Cerebellar cortex (tissue), 1 donor: ENCODE results near the gene LRRC38.
"Not testable (repeated sequence)": the region's sequence is repeated elsewhere in the genome, so short reads cannot be mapped to it uniquely, and the experiment has no call there.

ENCODE experiments used
- DNase-seq: peaks from one replicate; pipeline ENCODE4 v3.0.0-alpha.2; 2015; ENCODE audit warnings: low spot score

The LRRC38 gene

GRCh38 chr1:13461977-13462376, 51.8 kb downstream of the LRRC38 start:
- DNase-seq: no peak

DNA sequence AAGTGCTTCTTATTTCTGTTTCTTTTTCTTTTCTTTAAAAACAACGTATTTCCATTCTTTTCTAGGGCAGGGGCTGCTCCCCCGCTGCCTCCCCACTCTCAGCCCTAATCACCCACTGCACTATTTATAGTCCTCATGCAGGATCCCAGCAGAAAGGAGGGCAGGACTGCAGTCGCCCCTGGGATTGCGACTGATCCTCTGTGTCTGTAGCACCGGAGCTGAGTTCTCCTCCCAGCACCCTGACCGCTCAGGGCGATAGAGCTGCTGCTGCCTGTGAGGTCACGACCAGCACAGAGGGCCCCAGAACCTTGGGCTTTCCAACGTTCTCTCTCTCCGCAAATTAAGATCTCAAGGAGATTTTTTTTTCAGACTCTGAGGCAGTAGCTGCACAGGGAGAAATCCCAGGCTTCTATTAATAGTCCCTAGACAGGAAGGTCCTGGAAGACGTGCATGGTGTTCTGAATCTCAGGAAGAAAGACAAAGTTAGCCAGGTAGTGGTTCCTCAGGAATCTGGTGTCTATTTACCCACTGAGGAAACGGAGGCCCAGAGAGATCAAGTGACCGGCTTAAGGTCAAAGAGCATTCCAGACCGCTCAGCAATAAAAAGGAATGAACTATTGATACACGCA, 56.8 kb downstream of the LRRC38 start:
- no peak for DNase-seq

DNA sequence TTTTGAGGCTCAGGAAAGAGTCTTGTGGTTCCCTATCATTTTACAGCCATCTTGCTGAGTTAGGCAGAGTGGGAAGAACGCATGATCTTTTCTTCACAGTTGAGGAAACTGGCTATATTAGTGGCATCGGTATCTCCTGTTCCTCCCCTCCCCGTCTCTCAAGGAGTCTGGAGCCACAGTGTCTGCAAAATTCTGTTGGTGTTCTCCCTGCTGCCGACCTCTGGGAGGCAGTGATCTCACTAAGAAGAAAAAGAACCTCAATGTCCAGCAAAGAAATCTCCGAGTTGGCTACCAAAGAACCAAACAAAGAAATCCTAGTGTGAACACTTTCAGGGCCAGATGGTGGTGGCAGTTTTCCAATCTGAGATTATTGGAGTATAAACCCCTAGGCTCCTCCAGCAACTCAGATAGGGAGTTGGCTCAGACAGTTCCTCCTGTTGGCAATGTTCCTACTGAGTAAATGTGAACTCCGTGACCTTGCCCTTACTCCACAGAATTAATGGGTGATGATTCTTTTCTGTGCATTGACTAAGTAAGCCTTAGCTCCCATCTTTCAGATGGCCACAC, 62.3 kb downstream of the LRRC38 start:
- DNase-seq: no peak

DNA sequence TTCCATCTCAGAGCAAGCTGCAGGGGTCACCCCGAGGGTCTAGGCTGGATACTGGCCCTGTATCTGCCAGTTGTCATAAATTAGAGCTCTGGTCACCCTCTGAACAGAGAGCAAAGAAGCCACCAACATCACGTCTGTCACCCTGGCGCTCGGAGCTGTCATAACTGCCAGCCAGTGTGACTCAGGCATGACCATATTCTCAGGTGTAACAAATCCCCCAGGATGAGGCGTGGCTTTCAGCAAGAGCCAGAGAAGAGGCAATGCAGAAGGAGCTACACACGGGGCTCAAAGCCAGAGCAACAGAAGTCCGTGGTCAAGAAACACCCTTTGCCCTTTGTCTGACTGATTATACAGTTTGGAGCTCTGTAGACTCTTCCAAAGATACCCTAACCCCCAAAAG, 63.6 kb downstream of the LRRC38 start:
- no peak for DNase-seq

DNA sequence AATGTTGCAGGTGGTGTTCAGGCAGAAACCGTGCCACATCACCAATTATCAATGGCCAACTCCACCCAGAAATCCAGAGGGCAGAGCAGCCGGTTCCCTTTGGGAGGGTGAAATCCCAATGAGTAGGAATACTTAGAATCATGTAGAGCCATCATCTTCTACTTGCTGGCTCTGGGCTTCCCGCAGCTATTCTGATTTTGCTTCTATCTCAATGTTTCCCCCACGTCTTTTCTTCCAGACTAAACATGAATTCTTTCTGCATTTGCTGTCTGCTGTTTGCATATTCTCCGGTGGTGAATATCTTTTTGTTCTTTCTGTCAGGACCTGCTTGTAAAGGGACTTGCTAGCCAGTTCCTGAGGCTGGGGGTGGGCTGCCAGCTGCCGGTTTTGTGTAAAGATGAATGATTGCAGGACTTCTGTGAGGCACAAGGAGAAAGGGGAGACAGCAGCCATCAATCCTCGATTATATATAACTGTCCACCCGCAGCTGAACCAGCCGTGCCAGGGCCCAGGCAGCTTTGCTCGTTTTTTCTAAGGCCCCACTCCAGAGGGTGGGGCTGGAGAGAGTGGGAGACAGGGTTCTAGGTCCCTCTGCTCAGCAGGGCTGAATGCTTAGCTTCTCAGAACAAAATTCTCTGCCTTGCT, 70.3 kb downstream of the LRRC38 start:
- no peak for DNase-seq

DNA sequence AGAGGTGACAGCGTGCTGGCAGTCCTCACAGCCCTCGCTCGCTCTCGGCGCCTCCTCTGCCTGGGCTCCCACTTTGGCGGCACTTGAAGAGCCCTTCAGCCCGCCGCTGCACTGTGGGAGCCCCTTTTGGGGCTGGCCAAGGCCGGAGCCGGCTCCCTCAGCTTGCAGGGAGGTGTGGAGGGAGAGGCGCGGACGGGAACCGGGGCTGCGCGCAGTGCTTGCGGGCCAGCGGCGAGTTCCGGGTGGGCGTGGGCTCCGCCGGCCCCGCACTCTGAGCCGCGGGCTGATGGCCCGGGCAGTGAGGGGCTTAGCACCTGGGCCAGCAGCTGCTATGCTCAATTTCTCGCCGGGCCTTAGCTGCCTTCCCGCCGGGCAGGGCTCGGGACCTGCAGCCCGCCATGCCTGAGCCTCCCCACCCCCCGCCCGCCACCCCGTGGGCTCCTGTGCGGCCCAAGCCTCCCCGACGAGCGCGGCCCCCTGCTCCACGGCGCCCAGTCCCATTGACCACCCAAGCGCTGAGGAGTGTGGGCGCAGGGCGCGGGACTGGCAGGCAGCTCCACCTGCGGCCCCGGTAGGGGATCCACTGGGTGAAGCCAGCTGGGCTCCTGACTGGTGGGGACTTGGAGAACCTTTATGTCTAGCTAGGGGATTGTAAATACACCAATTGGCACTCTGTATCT, 74.6 kb downstream of the LRRC38 start:
- not testable (repeated sequence) for DNase-seq

DNA sequence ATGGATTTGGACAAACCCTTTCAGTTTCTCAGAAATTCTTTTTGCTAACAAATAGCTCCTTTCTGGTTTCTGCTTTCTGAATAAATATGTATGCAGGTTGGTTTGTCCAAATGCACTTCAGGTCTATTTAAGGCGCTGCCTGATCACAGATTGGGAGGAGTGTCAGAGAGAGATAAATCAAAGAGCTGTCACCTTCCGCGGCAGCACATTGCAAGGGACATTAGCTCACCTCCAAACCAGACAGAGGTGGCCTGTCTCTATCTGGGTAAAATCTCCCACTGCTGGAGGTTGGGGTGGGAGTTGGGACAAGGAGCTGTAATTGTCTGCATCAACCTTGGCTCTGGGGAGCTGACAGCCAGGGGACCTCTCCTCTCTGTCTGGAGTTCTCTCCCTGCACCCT, 78.3 kb downstream of the LRRC38 start:
- DNase-seq: no peak

DNA sequence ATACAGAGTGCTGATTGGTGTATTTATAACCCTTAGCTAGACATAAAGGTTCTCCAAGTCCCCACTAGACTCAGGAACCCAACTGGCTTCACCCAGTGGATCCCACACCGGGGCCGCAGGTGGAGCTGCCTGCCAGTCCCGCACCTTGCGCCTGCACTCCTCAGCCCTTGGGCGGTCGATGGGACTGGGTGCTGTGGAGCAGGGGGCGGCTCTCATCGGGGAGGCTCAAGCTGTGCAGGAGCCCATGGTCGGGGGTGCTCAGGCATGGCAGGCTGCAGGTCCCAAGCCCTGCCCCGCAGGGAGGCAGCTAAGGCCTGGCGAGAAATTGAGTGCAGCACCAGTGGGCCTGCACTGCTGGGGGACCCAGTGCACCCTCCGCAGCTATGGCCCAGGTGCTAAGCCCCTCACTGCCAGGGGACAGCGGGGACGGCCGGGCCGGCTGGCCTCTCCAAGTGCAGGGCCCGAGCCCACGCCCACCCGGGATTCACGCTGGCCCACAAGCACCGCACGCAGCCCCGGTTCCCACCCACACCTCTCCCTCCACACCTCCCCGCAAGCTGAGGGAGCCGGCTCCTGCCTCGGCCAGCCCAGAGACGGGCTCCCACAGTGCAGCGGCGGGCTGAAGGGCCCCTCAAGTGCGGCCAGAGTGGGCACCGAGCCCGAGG, 80.0 kb downstream of the LRRC38 start:
- not testable (repeated sequence) for DNase-seq

GRCh38 chr1:13432251-13432650, 81.6 kb downstream of the LRRC38 start:
- DNase-seq: peak; percentile 8

GRCh38 chr1:13430495-13430894, 83.3 kb downstream of the LRRC38 start:
- DNase-seq: no peak
